ENCODE results near the gene PPM1F.

GRCh38 chr22:21964918-21965484 lies 12.4 kb upstream of the PPM1F start:
- TF ChIP-seq CTCF (IDR thresholded peaks at IDR 0.05) (no peak), POLR2A (IDR thresholded peaks at IDR 0.05) (no peak)

Measured in Peyer's patch (tissue), 4 donors.